Heart left ventricle (tissue), 16 donors: ENCODE data around the gene NPTXR. TPM values are rescaled to one million over a fixed set of nuclear protein-coding genes. Genes with fewer than 3 reads are reported as not detected.
A peak's percentile ranks its signal among the peaks of the same experiment; 100 is the strongest.

Experiments
- ATAC-seq, 4 donors: fragments of 200-7000 bp; cut with Tn5 transposase; one replicate each; pipeline ENCODE4 v1.9.1; 2020 to 2022; ENCODE audit warnings: moderate library complexity in 4 of 4, mild to moderate bottlenecking in 3 of 4, moderate number of reproducible peaks in 1 of 4
- DNase-seq, 5 donors: peaks; one replicate each; pipeline ENCODE4 v3.0.0-alpha.2; 2020
- H3K27ac ChIP-seq, 12 donors: fragments of 200-600 bp; sonication (generic) in 4 of 12; one replicate each; pipeline versions ENCODE4 v1.5.0 to v1.8.0; 2016 to 2022; ENCODE audit warnings: mild to moderate bottlenecking in 2 of 12
- H3K27me3 ChIP-seq, 9 donors: fragments of 200-600 bp; sonication (generic) in 2 of 9; one replicate each; pipeline versions ENCODE4 v1.5.1 to v1.8.0; 2016 to 2022; ENCODE audit warnings: mild to moderate bottlenecking in 3 of 9
- H3K36me3 ChIP-seq, 9 donors: fragments of 200-600 bp; sonication (generic) in 2 of 9; one replicate each; pipeline versions ENCODE4 v1.5.0 to v1.8.0; 2018 to 2022; ENCODE audit warnings: mild to moderate bottlenecking in 2 of 9
- H3K4me1 ChIP-seq, 12 donors: fragments of 200-600 bp; sonication (generic) in 4 of 12; one replicate each; pipeline versions ENCODE4 v1.5.0 to v1.8.0; 2016 to 2022; ENCODE audit warnings: mild to moderate bottlenecking in 3 of 12
- H3K4me3 ChIP-seq, 12 donors: fragments of 200-600 bp; sonication (generic) in 4 of 12; one replicate each; pipeline versions ENCODE4 v1.5.0 to v1.8.0; 2017 to 2022; ENCODE audit warnings: mild to moderate bottlenecking in 9 of 12, moderate library complexity in 4 of 12
- H3K9me3 ChIP-seq, 12 donors: fragments of 200-600 bp; sonication (generic) in 4 of 12; one replicate each; pipeline versions ENCODE4 v1.5.0 to v1.8.0; 2016 to 2022; ENCODE audit warnings: mild to moderate bottlenecking in 1 of 12
- CTCF ChIP-seq, 12 donors: fragments of 200-600 bp; sonication (generic) in 4 of 12; IDR thresholded peaks; one replicate each; pipeline versions ENCODE4 v1.5.0 to v1.8.0; 2018 to 2022; ENCODE audit warnings: antibody characterized with exemption in 12 of 12, mild to moderate bottlenecking in 5 of 12
- POLR2A ChIP-seq, 2 donors: fragments of 450-650 bp; IDR thresholded peaks; one replicate each; pipeline ENCODE4 v1.6.1; 2017; ENCODE audit warnings: antibody characterized with exemption in 2 of 2, mild to moderate bottlenecking in 2 of 2, moderate library complexity in 2 of 2
- WGBS, 4 donors: extraction: QIAGEN DNeasy Blood & Tissue Kit in 2 of 4; methylation state at CpG; one replicate each; pipeline versions ENCODE4 v1.1.5 to v1.1.7; 2013 to 2018; 5-methylcytosine and 5-hydroxymethylcytosine counted together
- intact Hi-C, 10 donors: fragments of 100-400 bp; cut with DNase I; formaldehyde crosslinking; loops; one replicate each; pipeline versions ENCODE4 v1.11.1 to v1.14.2; 2022
- polyA plus RNA-seq, 2 donors: library from polyadenylated mRNA; stranded (reverse); fragments of 200-250 nt; gene quantifications; one replicate each; pipeline ENCODE4 v1.2.3, GENCODE V29; 2013
- total RNA-seq, 9 donors: library from RNA; depleted of rRNA in 2 of 9; stranded (reverse); fragments of >200 nt in 2 of 9; fragmentation: NEBNext Ultra II Directional in 3 of 9; extraction: Animal tissue kit (Norgen Biotek cat#: 25700) in 3 of 9; gene quantifications; one replicate each; pipeline versions ENCODE4 v1.1.0 to v1.2.4, GENCODE V29; 2016 to 2023
- donor health status: ischemic (EF 13 %, LVEDD 7.1; RV severe dilation, severe dysfunction).
- donor health status: healthy with polysubstance abuse.
- donor health status: DM: no; HTN: yes; CAD: no.
- donor health status: DM: no; HTN: no; CAD: no.
- donor health status: ischemic (EF 25% LVEDD 6.9; RV normal size, moderate dysfunction).
- donor health status: ischemic (EF 25% LVEDD 5.7; RV mildly dilated, moderate dysfunction).
- donor health status: healthy.
- donor health status: DM: yes; HTN: yes; CAD: no.
- donor health status: ischemic (EF 35%, LVEDD 5.7; RV mildly dilated, moderate dysfunction).
- donor health status: nonischemic (EF 11% LVEDD 7.7; RV severe dilation, severe dysfunction).
- donor health status: DM: yes; HTN: yes; CAD: no.
- donor health status: PGD.
- donor health status: ischemic (EF 29% LVEDD 5.4; RV normal size, mild dysfunction).
- donor health status: nonischemic (EF 23%, LVEDD 6.1; RV moderate dilation, normal function).

The NPTXR gene
- total and polyA plus RNA-seq, 11 donors = 15.4 to 34.0 (median 19.1) TPM

GRCh38 chr22:38777087-38777671 lies 66.6 kb downstream of the NPTXR start:
- peaks cover 0 to 23% (median 7%) of the 10 kb centered on the region in 9 donors for H3K36me3 ChIP-seq
- DNase-seq (peak in 2 of 5 donors; percentile 56 to 65), ATAC-seq (peak in 3 of 4 donors; percentile 35 to 43 (median 42))
- H3K27me3 ChIP-seq = no peaks in the 10 kb centered on the region
- peaks cover 0 to 23% (median 10%) of the 10 kb centered on the region in 12 donors for H3K4me1 ChIP-seq
- TF ChIP-seq POLR2A (IDR thresholded peaks at IDR 0.05) (no peak), CTCF (IDR thresholded peaks at IDR 0.05) (no peak)
- no peaks in the 10 kb centered on the region for H3K9me3 ChIP-seq
- intact Hi-C loops = loop anchor here in 4 of 10 donors (5.0 to 10.0 kb wide), 5 partner anchors 65 to 348 kb away; partner anchors contain the start of gene NPTXR (in 3 of the 4)
- 75 to 93% (median 84%) methylated on average over 25 to 27 of the region's 27 CpGs for WGBS, 4 donors
- no peak overlapping the region for H3K4me3 ChIP-seq
- H3K27ac ChIP-seq = no peak overlapping the region

GRCh38 chr22:38776086-38776485 lies 67.7 kb downstream of the NPTXR start:
- Histone ChIP-seq H3K4me3 (no peak overlapping the region), H3K9me3 (no peaks in the 10 kb centered on the region), H3K27ac (no peak overlapping the region), H3K4me1 (peaks cover 0 to 13% (median 2%) of the 10 kb centered on the region in 12 donors), H3K36me3 (peaks cover 0 to 22% (median 7%) of the 10 kb centered on the region in 9 donors), H3K27me3 (no peaks in the 10 kb centered on the region)
- no peak for TF ChIP-seq CTCF (IDR thresholded peaks at IDR 0.05)
- no peak for TF ChIP-seq POLR2A (IDR thresholded peaks at IDR 0.05)
- DNase-seq (peak in 1 of 5 donors; percentile 25), ATAC-seq (no peak)
- intact Hi-C loops = loop anchor here in 4 of 10 donors (5.0 to 10.0 kb wide), 5 partner anchors 66 to 349 kb away; partner anchors contain the start of gene NPTXR (in 3 of the 4)
- WGBS, 4 donors = 63 to 74% (median 69%) methylated on average over 6 of the region's 6 CpGs

GRCh38 chr22:38775656-38776055 lies 68.2 kb downstream of the NPTXR start:
- Histone ChIP-seq H3K36me3 (peaks cover 0 to 18% (median 6%) of the 10 kb centered on the region in 9 donors), H3K27me3 (no peaks in the 10 kb centered on the region), H3K27ac (no peak overlapping the region), H3K4me3 (no peak overlapping the region), H3K4me1 (peaks cover 0 to 8% (median 0%) of the 10 kb centered on the region in 12 donors), H3K9me3 (no peaks in the 10 kb centered on the region)
- 72 to 82% (median 78%) methylated on average over 10 to 13 of the region's 13 CpGs for WGBS, 4 donors
- TF ChIP-seq POLR2A (IDR thresholded peaks at IDR 0.05) (no peak), CTCF (IDR thresholded peaks at IDR 0.05) (no peak)
- peak in 1 of 5 donors; percentile 54 for DNase-seq
- ATAC-seq = no peak
- intact Hi-C loops = loop anchor here in 5 of 10 donors (2.0 to 10.0 kb wide), 6 partner anchors 67 to 349 kb away; partner anchors contain the start of gene NPTXR (in 3 of the 5)

GRCh38 chr22:38774496-38775166 lies 69.2 kb downstream of the NPTXR start:
- Histone ChIP-seq H3K36me3 (peaks cover 0 to 8% (median 5%) of the 10 kb centered on the region in 9 donors), H3K9me3 (no peaks in the 10 kb centered on the region), H3K4me3 (no peak overlapping the region), H3K27ac (no peak overlapping the region), H3K4me1 (peaks cover 0 to 6% (median 0%) of the 10 kb centered on the region in 12 donors), H3K27me3 (no peaks in the 10 kb centered on the region)
- DNase-seq = peak in 1 of 5 donors; percentile 16
- intact Hi-C loops = loop anchor here in 6 of 10 donors (2.0 to 10.0 kb wide), 7 partner anchors 68 to 350 kb away; partner anchors contain the start of gene NPTXR (in 3 of the 6)
- ATAC-seq = no peak
- WGBS, 4 donors = 75 to 80% (median 78%) methylated on average over 11 of the region's 11 CpGs
- TF ChIP-seq POLR2A (IDR thresholded peaks at IDR 0.05) (no peak), CTCF (IDR thresholded peaks at IDR 0.05) (no peak)
